Esophagus muscularis mucosa (tissue), 4 donors: Measurements from ENCODE around the gene CETN2. TPM values are rescaled to one million over a fixed set of nuclear protein-coding genes. Genes with fewer than 3 reads are reported as not detected.
"Not testable (repeated sequence)": the region's sequence is repeated elsewhere in the genome, so short reads cannot be mapped to it uniquely, and the experiment has no call there.

Source experiments
- DNase-seq: peaks from one replicate; pipeline ENCODE4 v3.0.0-alpha.2; 2017; ENCODE audit errors: extremely low spot score
- H3K27ac ChIP-seq, 4 donors: fragments of 200-600 bp; sonication (generic); replicated peaks in 1 of 4; 1 replicate in 3 of 4; 2 replicates in 1 of 4; pipeline ENCODE4 v1.5.1; 2016 to 2019; ENCODE audit warnings: mild to moderate bottlenecking in 1 of 4
- H3K27me3 ChIP-seq, 4 donors: fragments of 200-600 bp; sonication (generic); one replicate each; pipeline versions ENCODE4 v1.5.1 to v1.6.0; 2016 to 2019
- H3K36me3 ChIP-seq, 4 donors: fragments of 200-600 bp; sonication (generic); one replicate each; pipeline ENCODE4 v1.5.1; 2016 to 2019
- H3K4me1 ChIP-seq, 4 donors: fragments of 200-600 bp; sonication (generic); one replicate each; pipeline ENCODE4 v1.5.1; 2016 to 2019
- H3K4me3 ChIP-seq, 4 donors: fragments of 200-600 bp; sonication (generic); 1 replicate in 2 of 4; 2 replicates in 2 of 4; pipeline ENCODE4 v1.5.1; 2016 to 2019; ENCODE audit warnings: mild to moderate bottlenecking in 4 of 4, moderate library complexity in 1 of 4
- H3K9me3 ChIP-seq, 4 donors: fragments of 200-600 bp; sonication (generic); 1 replicate in 3 of 4; 2 replicates in 1 of 4; pipeline ENCODE4 v1.5.1; 2016 to 2019
- CTCF ChIP-seq, 3 experiments: fragments of 200-600 bp in 2 of 3; fragments of 450-650 bp in 1 of 3; sonication (generic) in 2 of 3; IDR thresholded peaks; one replicate each; pipeline ENCODE4 v1.5.1; 2017 to 2019; ENCODE audit warnings: antibody characterized with exemption in 3 of 3, mild to moderate bottlenecking in 2 of 3, moderate library complexity in 1 of 3
- EP300 ChIP-seq: sonication (generic); formaldehyde crosslinking; IDR thresholded peaks from one replicate; pipeline ENCODE4 v1.6.1; 2017; ENCODE audit warnings: antibody characterized with exemption
- POLR2A ChIP-seq: fragments of 450-650 bp; IDR thresholded peaks from one replicate; pipeline ENCODE4 v1.6.1; 2017; ENCODE audit warnings: antibody characterized with exemption, moderate library complexity, mild to moderate bottlenecking, low read depth
- POLR2AphosphoS5 ChIP-seq, 2 donors: sonication (generic); formaldehyde crosslinking; IDR thresholded peaks; one replicate each; pipeline ENCODE4 v1.6.1; 2017; ENCODE audit warnings: antibody characterized with exemption in 2 of 2
- WGBS: methylation state at CpG from one replicate; pipeline ENCODE4 v1.1.5; 2018; 5-methylcytosine and 5-hydroxymethylcytosine counted together
- intact Hi-C: fragments of 100-400 bp; cut with DNase I; formaldehyde crosslinking; loops from one replicate; pipeline ENCODE4 v1.15.1; 2023
- total RNA-seq, 4 donors: library from RNA; depleted of rRNA; stranded (reverse); fragments of >200 nt; gene quantifications; one replicate each; pipeline versions ENCODE4 v1.1.0 to v1.2.1, GENCODE V29; 2016

CETN2 gene
- total RNA-seq, 4 donors from 2014 or later = 40.7 to 56.2 (median 52.0) TPM

GRCh38 chrX:152845618-152846240 lies 15.2 kb upstream of the CETN2 start:
- TF ChIP-seq POLR2AphosphoS5 (IDR thresholded peaks at IDR 0.05) = no peak
- no peak for TF ChIP-seq CTCF (IDR thresholded peaks at IDR 0.05)
- TF ChIP-seq EP300 = no peak
- TF ChIP-seq POLR2A = no peak
- Histone ChIP-seq H3K27me3 (no peaks in the 10 kb centered on the region), H3K9me3 (no peaks in the 10 kb centered on the region), H3K36me3 (peaks cover 0 to 31% (median 8%) of the 10 kb centered on the region in 4 donors), H3K4me1 (no peaks in the 10 kb centered on the region), H3K4me3 (no peak overlapping the region), H3K27ac (no peak overlapping the region)
- no peak for DNase-seq
- intact Hi-C loops = no loop called here
- 85% methylated on average over 17 of the region's 17 CpGs for whole genome bisulfite sequencing

- 88% methylated on average over 6 of the region's 6 CpGs for WGBS
- no peaks in the 10 kb centered on the region for H3K4me1 ChIP-seq
- peaks cover 0 to 17% (median 9%) of the 10 kb centered on the region in 4 donors for H3K36me3 ChIP-seq
- no peaks in the 10 kb centered on the region for H3K27me3 ChIP-seq
- no peak overlapping the region for H3K4me3 ChIP-seq
- DNase-seq = no peak
- intact Hi-C loops = no loop called here
- TF ChIP-seq POLR2AphosphoS5 (IDR thresholded peaks at IDR 0.05) = no peak
- no peak for TF ChIP-seq CTCF (IDR thresholded peaks at IDR 0.05)
- no peak for TF ChIP-seq EP300
- TF ChIP-seq POLR2A = no peak
- H3K27ac ChIP-seq = no peak overlapping the region
- H3K9me3 ChIP-seq = no peaks in the 10 kb centered on the region
Observed at GRCh38 chrX:152844256-152844655, 13.7 kb upstream of the CETN2 start.

GRCh38 chrX:152843852-152844251 lies 13.3 kb upstream of the CETN2 start:
- intact Hi-C loops = no loop called here
- H3K4me1 ChIP-seq = no peaks in the 10 kb centered on the region
- no peak overlapping the region for H3K27ac ChIP-seq
- WGBS = 85% methylated on average over 4 of the region's 5 CpGs
- no peak overlapping the region for H3K4me3 ChIP-seq
- H3K9me3 ChIP-seq = no peaks in the 10 kb centered on the region
- no peak for TF ChIP-seq POLR2AphosphoS5 (IDR thresholded peaks at IDR 0.05)
- no peak for TF ChIP-seq CTCF (IDR thresholded peaks at IDR 0.05)
- TF ChIP-seq POLR2A = no peak
- no peak for TF ChIP-seq EP300
- DNase-seq = no peak
- no peaks in the 10 kb centered on the region for H3K27me3 ChIP-seq
- H3K36me3 ChIP-seq = peaks cover 0 to 14% (median 9%) of the 10 kb centered on the region in 4 donors

GRCh38 chrX:152842772-152843338 lies 12.3 kb upstream of the CETN2 start:
- Histone ChIP-seq H3K9me3 (no peaks in the 10 kb centered on the region), H3K27me3 (no peaks in the 10 kb centered on the region), H3K36me3 (peaks cover 0 to 14% (median 8%) of the 10 kb centered on the region in 4 donors), H3K4me3 (no peak overlapping the region), H3K27ac (no peak overlapping the region), H3K4me1 (no peaks in the 10 kb centered on the region)
- 91% methylated on average over 10 of the region's 10 CpGs for whole genome bisulfite sequencing
- TF ChIP-seq POLR2AphosphoS5 (IDR thresholded peaks at IDR 0.05) (no peak), EP300 (no peak), POLR2A (no peak)
- no peak for DNase-seq
- intact Hi-C loops = no loop called here

GRCh38 chrX:152835470-152835869 lies 4.9 kb upstream of the CETN2 start:
- H3K9me3 ChIP-seq, H3K27me3 ChIP-seq, H3K4me3 ChIP-seq, intact Hi-C loops, H3K27ac ChIP-seq, H3K36me3 ChIP-seq, DNase-seq: not testable (repeated sequence)
- H3K4me1 ChIP-seq = peaks cover 7 to 15% (median 14%) of the 10 kb centered on the region in 4 donors
- WGBS = 85% methylated on average over 1 of the region's 1 CpG

- WGBS = 81% methylated on average over 4 of the region's 4 CpGs
Observed at GRCh38 chrX:152833378-152833777, 2.8 kb upstream of the CETN2 start.

More at GRCh38 chrX:152833378-152833777, 2.8 kb upstream of the CETN2 start:
- Histone ChIP-seq H3K9me3 (peaks cover 0 to 4% (median 0%) of the 10 kb centered on the region in 4 donors), H3K36me3 (peaks cover 0 to 10% (median 3%) of the 10 kb centered on the region in 4 donors), H3K27ac (no peak overlapping the region), H3K27me3 (no peaks in the 10 kb centered on the region), H3K4me1 (peaks cover 7 to 24% (median 20%) of the 10 kb centered on the region in 4 donors), H3K4me3 (no peak overlapping the region)
- TF ChIP-seq CTCF (IDR thresholded peaks at IDR 0.05) (no peak), EP300 (no peak), POLR2A (no peak), POLR2AphosphoS5 (IDR thresholded peaks at IDR 0.05) (no peak)
- intact Hi-C loops = no loop called here
- no peak for DNase-seq
